ENCODE data around the gene LARGE1. TPM values are rescaled to one million over a fixed set of nuclear protein-coding genes. Genes with fewer than 3 reads are reported as not detected.

Gene LARGE1
- total RNA-seq, 2 experiments from 2014 or later = 0.69 to 1.1 TPM

DNA sequence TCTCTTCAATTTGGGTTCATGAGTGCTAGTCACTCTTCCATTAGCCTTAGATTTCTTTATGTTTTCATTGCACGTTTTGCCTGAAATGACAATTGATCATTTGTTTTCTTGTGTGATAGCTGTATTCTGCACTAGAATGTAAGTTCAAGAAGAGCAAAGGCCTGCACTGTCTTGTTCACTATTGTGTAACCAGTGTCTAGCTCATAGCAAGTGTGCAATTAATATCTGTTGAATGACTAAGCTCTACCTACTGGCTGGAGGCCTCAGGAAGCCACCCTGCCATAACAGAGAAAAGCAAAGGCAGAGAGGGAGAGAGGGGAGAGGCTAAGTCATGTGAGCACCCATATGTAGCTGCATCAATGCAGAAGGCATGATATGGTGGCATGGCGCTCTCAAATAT, 569.3 kb downstream of the LARGE1 start:
- intact Hi-C loops (cut with micrococcal nuclease) = no loop called here
- no peaks in the 10 kb centered on the region for H3K4me1 Mint-ChIP-seq (ENCODE audit: low read depth)
- no peak for DNase-seq
- H3K27ac Mint-ChIP-seq = no peak overlapping the region
- CTCF ChIA-PET = no interaction called here
- no peak overlapping the region for H3K4me3 Mint-ChIP-seq
- H3K9me3 Mint-ChIP-seq = peaks cover 3% of the 10 kb centered on the region
- no peaks in the 10 kb centered on the region for H3K36me3 Mint-ChIP-seq (ENCODE audit: low read depth)
- peaks cover 2% of the 10 kb centered on the region for H3K27me3 Mint-ChIP-seq (ENCODE audit: low read depth)

- CTCF ChIA-PET = interaction anchor here (0.5 kb wide), 1 partner anchor 13 kb away, joined by 3 read pairs; no protein-coding TSS in a partner anchor
- no peak overlapping the region for H3K27ac Mint-ChIP-seq
Measured at GRCh38 chr22:33350491-33350890, 569.8 kb downstream of the LARGE1 start.

DNA sequence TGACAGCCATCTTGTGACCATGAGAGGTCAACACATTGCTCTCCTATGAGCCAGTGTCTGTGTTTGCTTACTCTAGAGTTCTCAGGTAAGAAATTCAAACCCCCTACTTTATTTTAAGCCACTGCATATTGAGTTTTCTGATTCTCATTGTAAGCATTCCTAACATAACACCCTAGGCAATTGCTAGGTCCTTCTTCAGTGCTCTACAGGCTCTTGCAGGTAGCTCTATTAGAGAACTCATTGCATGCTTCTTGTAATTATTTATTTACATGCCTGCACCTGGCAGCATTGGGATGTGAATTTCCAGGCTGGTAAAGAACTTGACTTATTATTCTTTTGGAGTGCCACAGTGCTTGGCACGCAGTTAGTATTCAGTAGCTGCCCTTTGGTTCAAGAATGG, 573.3 kb downstream of the LARGE1 start:
- Mint-ChIP-seq H3K36me3 (ENCODE audit: low read depth) (no peaks in the 10 kb centered on the region), H3K4me3 (no peak overlapping the region), H3K9me3 (peaks cover 3% of the 10 kb centered on the region), H3K27me3 (ENCODE audit: low read depth) (peaks cover under 1% of the 10 kb centered on the region), H3K27ac (no peak overlapping the region), H3K4me1 (ENCODE audit: low read depth) (no peaks in the 10 kb centered on the region)
- CTCF ChIA-PET = no interaction called here
- intact Hi-C loops (cut with micrococcal nuclease) = no loop called here
- no peak for DNase-seq

More at GRCh38 chr22:33350491-33350890, 569.8 kb downstream of the LARGE1 start:
- H3K4me1 Mint-ChIP-seq (ENCODE audit: low read depth) = no peaks in the 10 kb centered on the region
- intact Hi-C loops (cut with micrococcal nuclease) = no loop called here
- H3K9me3 Mint-ChIP-seq = peaks cover 3% of the 10 kb centered on the region
- no peak overlapping the region for H3K4me3 Mint-ChIP-seq
- no peak for DNase-seq
- H3K36me3 Mint-ChIP-seq (ENCODE audit: low read depth) = no peaks in the 10 kb centered on the region
- H3K27me3 Mint-ChIP-seq (ENCODE audit: low read depth) = peaks cover 2% of the 10 kb centered on the region

GRCh38 chr22:33341611-33342010, 578.7 kb downstream of the LARGE1 start:
- Mint-ChIP-seq H3K27me3 (ENCODE audit: low read depth) (peaks cover 4% of the 10 kb centered on the region), H3K9me3 (no peaks in the 10 kb centered on the region), H3K27ac (no peak overlapping the region), H3K36me3 (ENCODE audit: low read depth) (no peaks in the 10 kb centered on the region), H3K4me3 (no peak overlapping the region), H3K4me1 (ENCODE audit: low read depth) (no peaks in the 10 kb centered on the region)
- intact Hi-C loops (cut with micrococcal nuclease) = no loop called here
- no peak for DNase-seq
- CTCF ChIA-PET = no interaction called here

- no peaks in the 10 kb centered on the region for H3K36me3 Mint-ChIP-seq (ENCODE audit: low read depth)
- peaks cover 8% of the 10 kb centered on the region for H3K27me3 Mint-ChIP-seq (ENCODE audit: low read depth)
- no peak for DNase-seq
- no peak overlapping the region for H3K27ac Mint-ChIP-seq
- H3K4me1 Mint-ChIP-seq (ENCODE audit: low read depth) = no peaks in the 10 kb centered on the region
- intact Hi-C loops (cut with micrococcal nuclease) = no loop called here
- CTCF ChIA-PET = interaction anchor here (0.6 kb wide), 1 partner anchor 13 kb away, joined by 3 read pairs; no protein-coding TSS in a partner anchor
- H3K9me3 Mint-ChIP-seq = no peaks in the 10 kb centered on the region
- H3K4me3 Mint-ChIP-seq = no peak overlapping the region
Measured at GRCh38 chr22:33337524-33337923, 582.8 kb downstream of the LARGE1 start.

GRCh38 chr22:33335611-33336279, 584.5 kb downstream of the LARGE1 start:
- no peaks in the 10 kb centered on the region for H3K9me3 Mint-ChIP-seq

DNA sequence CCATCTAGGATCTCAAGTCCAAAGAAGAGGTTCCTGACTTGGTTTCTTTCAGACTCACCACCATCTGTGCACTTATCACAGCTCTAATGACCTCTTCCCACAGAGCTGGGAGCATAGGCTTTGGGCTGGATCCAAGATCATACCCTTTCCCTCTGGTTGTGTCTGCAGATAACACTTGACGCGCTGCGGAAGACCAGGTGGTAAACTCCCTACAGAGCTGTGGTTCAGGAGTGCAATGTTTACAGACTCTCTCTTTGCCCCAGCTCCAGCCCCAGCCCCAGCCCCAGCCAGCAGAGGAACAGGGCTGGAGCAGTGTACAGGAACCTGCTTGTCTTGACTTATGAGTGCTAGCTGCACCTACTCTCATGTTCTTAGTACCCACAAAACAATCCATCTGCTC, 587.7 kb downstream of the LARGE1 start:
- Mint-ChIP-seq H3K27ac (no peak overlapping the region), H3K4me3 (no peak overlapping the region), H3K9me3 (no peaks in the 10 kb centered on the region), H3K27me3 (ENCODE audit: low read depth) (peaks cover 4% of the 10 kb centered on the region), H3K36me3 (ENCODE audit: low read depth) (no peaks in the 10 kb centered on the region), H3K4me1 (ENCODE audit: low read depth) (no peaks in the 10 kb centered on the region)
- DNase-seq = no peak
- CTCF ChIA-PET = interaction anchor here (0.7 kb wide), 1 partner anchor 10 kb away, joined by 4 read pairs; no protein-coding TSS in a partner anchor
- intact Hi-C loops (cut with micrococcal nuclease) = no loop called here

More at GRCh38 chr22:33335611-33336279, 584.5 kb downstream of the LARGE1 start:
- H3K36me3 Mint-ChIP-seq (ENCODE audit: low read depth) = no peaks in the 10 kb centered on the region
- H3K4me3 Mint-ChIP-seq = no peak overlapping the region
- DNase-seq = no peak
- no peaks in the 10 kb centered on the region for H3K4me1 Mint-ChIP-seq (ENCODE audit: low read depth)
- intact Hi-C loops (cut with micrococcal nuclease) = no loop called here
- no peak overlapping the region for H3K27ac Mint-ChIP-seq
- peaks cover 6% of the 10 kb centered on the region for H3K27me3 Mint-ChIP-seq (ENCODE audit: low read depth)
- CTCF ChIA-PET = no interaction called here

- no peak for DNase-seq
- Mint-ChIP-seq H3K27ac (no peak overlapping the region), H3K4me1 (ENCODE audit: low read depth) (no peaks in the 10 kb centered on the region), H3K9me3 (no peaks in the 10 kb centered on the region), H3K4me3 (no peak overlapping the region), H3K27me3 (ENCODE audit: low read depth) (peaks cover 4% of the 10 kb centered on the region), H3K36me3 (ENCODE audit: low read depth) (no peaks in the 10 kb centered on the region)
- CTCF ChIA-PET = no interaction called here
- intact Hi-C loops (cut with micrococcal nuclease) = no loop called here
Measured at GRCh38 chr22:33331017-33331416, 589.3 kb downstream of the LARGE1 start.

GRCh38 chr22:33330534-33330933, 589.7 kb downstream of the LARGE1 start:
- Mint-ChIP-seq H3K9me3 (no peaks in the 10 kb centered on the region), H3K4me3 (no peak overlapping the region), H3K4me1 (ENCODE audit: low read depth) (no peaks in the 10 kb centered on the region), H3K27me3 (ENCODE audit: low read depth) (peaks cover under 1% of the 10 kb centered on the region), H3K36me3 (ENCODE audit: low read depth) (no peaks in the 10 kb centered on the region), H3K27ac (no peak overlapping the region)
- intact Hi-C loops (cut with micrococcal nuclease) = no loop called here
- CTCF ChIA-PET = interaction anchor here (0.6 kb wide), 1 partner anchor 293 kb away, joined by 4 read pairs; no protein-coding TSS in a partner anchor
- no peak for DNase-seq

DNA sequence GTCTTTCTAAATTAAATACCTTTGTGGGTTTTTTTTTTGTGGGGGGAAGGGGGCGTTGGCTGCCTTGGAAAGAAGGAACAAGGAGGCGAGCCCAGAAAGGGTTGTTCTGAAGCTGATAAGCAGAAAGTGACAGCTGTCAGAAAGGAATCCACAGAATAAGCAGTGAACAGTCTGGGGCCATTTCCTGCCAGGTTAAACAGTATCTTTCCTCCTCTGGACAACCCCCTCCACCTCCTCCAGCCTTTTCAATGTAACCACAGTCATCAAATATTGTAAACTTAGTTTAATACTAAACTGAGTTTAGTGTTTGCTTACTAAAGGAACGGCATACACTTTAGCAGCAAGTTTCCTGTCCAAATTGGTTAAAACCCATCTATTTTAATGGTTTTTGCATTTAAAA, 590.9 kb downstream of the LARGE1 start:
- no peak overlapping the region for H3K27ac Mint-ChIP-seq
- no peaks in the 10 kb centered on the region for H3K36me3 Mint-ChIP-seq (ENCODE audit: low read depth)
- no peak overlapping the region for H3K4me3 Mint-ChIP-seq
- CTCF ChIA-PET = no interaction called here
- no peaks in the 10 kb centered on the region for H3K27me3 Mint-ChIP-seq (ENCODE audit: low read depth)
- DNase-seq = no peak
- no peaks in the 10 kb centered on the region for H3K4me1 Mint-ChIP-seq (ENCODE audit: low read depth)
- H3K9me3 Mint-ChIP-seq = no peaks in the 10 kb centered on the region
- intact Hi-C loops (cut with micrococcal nuclease) = no loop called here

DNA sequence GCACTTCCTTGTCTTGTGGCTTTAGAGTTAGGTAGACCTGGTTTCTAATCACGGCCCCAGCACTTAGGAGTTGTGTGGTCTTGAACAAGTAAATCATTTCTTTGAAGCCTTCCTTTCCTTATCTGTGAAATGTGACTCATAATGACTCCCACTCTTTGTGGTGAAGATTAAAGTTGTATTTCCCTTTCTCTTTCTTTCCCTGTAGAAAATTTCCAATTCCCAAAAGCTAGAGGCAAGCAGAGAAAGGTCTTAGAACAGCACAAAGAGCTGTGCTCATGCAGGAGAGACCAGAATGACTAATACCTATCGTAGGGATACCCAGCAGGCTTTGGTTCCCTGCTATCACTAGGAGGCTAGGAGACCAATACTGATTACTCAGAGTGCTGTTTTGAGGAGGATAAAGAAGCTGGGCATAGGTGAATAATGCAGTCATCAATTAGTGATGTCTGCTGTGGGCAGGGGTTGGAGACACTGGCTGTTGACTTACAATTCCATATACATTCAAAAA, 591.4 kb downstream of the LARGE1 start:
- Mint-ChIP-seq H3K4me3 (no peak overlapping the region), H3K4me1 (ENCODE audit: low read depth) (no peaks in the 10 kb centered on the region), H3K9me3 (no peaks in the 10 kb centered on the region), H3K27me3 (ENCODE audit: low read depth) (no peaks in the 10 kb centered on the region), H3K27ac (no peak overlapping the region), H3K36me3 (ENCODE audit: low read depth) (no peaks in the 10 kb centered on the region)
- intact Hi-C loops (cut with micrococcal nuclease) = no loop called here
- CTCF ChIA-PET = no interaction called here
- no peak for DNase-seq

DNA sequence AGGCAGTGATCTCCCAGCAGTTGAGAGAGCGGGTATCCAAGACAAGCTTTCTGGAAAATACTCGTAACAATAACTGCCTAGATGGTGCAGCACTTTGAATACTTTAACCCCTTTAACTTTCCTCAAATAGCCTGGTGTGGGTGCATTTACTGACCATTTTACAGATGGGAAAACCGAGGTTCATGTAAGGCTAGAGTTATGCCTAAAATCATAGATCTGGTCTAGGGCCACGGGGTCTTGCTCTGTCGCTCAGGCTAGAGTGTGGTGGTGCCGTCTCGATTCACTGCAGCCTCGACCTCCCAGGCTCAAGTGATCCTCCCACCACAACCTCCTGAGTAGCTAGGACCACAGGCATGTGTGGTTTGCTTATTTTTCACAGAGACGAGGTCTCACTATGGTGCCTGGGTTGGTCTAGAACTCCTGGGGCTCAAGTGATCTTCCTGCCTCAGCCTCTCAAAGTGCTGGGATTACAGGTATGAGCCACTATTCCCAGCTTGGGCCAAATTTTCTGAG, 592.9 kb downstream of the LARGE1 start:
- intact Hi-C loops (cut with micrococcal nuclease) = no loop called here
- no peaks in the 10 kb centered on the region for H3K9me3 Mint-ChIP-seq
- H3K27ac Mint-ChIP-seq = no peak overlapping the region
- no peaks in the 10 kb centered on the region for H3K36me3 Mint-ChIP-seq (ENCODE audit: low read depth)
- no peak overlapping the region for H3K4me3 Mint-ChIP-seq
- CTCF ChIA-PET = no interaction called here
- no peaks in the 10 kb centered on the region for H3K4me1 Mint-ChIP-seq (ENCODE audit: low read depth)
- no peak for DNase-seq
- H3K27me3 Mint-ChIP-seq (ENCODE audit: low read depth) = no peaks in the 10 kb centered on the region
